Stimulated activated naive CD8-positive, alpha-beta T cell treated with anti-CD3 and anti-CD28 coated beads, Interleukin-15, Interleukin-2, amounts not matched to agents 100 ng/mL and 50 ng/mL, for 24 hours (primary cell): ENCODE measurements around the gene CNOT1.

Source experiments
- H3K27ac Mint-ChIP-seq: one replicate; pipeline ENCODE4 v1.8.0; 2021; ENCODE audit warnings: mild to moderate bottlenecking, mixed read lengths
- H3K27me3 Mint-ChIP-seq: one replicate; pipeline ENCODE4 v1.8.0; 2021; ENCODE audit warnings: mixed read lengths
- H3K36me3 Mint-ChIP-seq: one replicate; pipeline ENCODE4 v1.8.0; 2021; ENCODE audit warnings: low read depth, mixed read lengths
- H3K4me1 Mint-ChIP-seq: one replicate; pipeline ENCODE4 v1.8.0; 2021; ENCODE audit warnings: low read depth, mixed read lengths
- H3K4me3 Mint-ChIP-seq: one replicate; pipeline ENCODE4 v1.8.0; 2021; ENCODE audit warnings: mild to moderate bottlenecking, mixed read lengths
- H3K9me3 Mint-ChIP-seq: one replicate; pipeline ENCODE4 v1.8.0; 2021; ENCODE audit warnings: mixed read lengths

The CNOT1 gene

GRCh38 chr16:58530179-58530578, 99.4 kb downstream of the CNOT1 start:
- Mint-ChIP-seq H3K4me1 (no peaks in the 10 kb centered on the region), H3K27me3 (no peaks in the 10 kb centered on the region), H3K9me3 (no peaks in the 10 kb centered on the region), H3K36me3 (peaks cover 79% of the 10 kb centered on the region), H3K4me3 (no peak overlapping the region), H3K27ac (no peak overlapping the region)

DNA sequence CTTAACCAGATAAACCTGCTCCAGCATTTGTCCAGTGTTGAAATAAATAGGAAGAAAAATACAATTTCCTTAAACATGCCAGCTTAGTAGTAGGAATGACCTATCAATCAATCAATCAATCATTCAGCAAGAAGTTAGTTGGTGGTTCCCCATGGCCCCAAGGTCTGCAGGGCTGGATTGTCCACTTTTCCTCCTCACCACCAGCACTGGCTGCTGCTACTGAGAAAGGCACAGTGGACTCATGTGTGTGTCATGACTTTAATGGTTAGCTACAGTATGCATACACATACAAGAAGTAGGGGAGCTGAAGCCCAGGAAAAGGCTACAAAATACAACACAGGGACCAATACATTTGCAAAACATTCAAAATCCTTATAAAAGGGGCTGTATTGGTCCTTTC, 109.9 kb downstream of the CNOT1 start:
- no peak overlapping the region for H3K4me3 Mint-ChIP-seq
- peaks cover 31% of the 10 kb centered on the region for H3K4me1 Mint-ChIP-seq
- no peaks in the 10 kb centered on the region for H3K27me3 Mint-ChIP-seq

GRCh38 chr16:58518980-58519368, 110.7 kb downstream of the CNOT1 start:
- H3K27me3 Mint-ChIP-seq, result no peaks in the 10 kb centered on the region
- no peak overlapping the region for H3K4me3 Mint-ChIP-seq
- no peak overlapping the region for H3K27ac Mint-ChIP-seq
- H3K9me3 Mint-ChIP-seq, result no peaks in the 10 kb centered on the region
- H3K4me1 Mint-ChIP-seq, result peaks cover 34% of the 10 kb centered on the region
- H3K36me3 Mint-ChIP-seq, result peaks cover 70% of the 10 kb centered on the region

More for the DNA sequence above, 109.9 kb downstream of the CNOT1 start:
- no peaks in the 10 kb centered on the region for H3K9me3 Mint-ChIP-seq
- peaks cover 74% of the 10 kb centered on the region for H3K36me3 Mint-ChIP-seq
- H3K27ac Mint-ChIP-seq, result peak overlapping the region; percentile 31

DNA sequence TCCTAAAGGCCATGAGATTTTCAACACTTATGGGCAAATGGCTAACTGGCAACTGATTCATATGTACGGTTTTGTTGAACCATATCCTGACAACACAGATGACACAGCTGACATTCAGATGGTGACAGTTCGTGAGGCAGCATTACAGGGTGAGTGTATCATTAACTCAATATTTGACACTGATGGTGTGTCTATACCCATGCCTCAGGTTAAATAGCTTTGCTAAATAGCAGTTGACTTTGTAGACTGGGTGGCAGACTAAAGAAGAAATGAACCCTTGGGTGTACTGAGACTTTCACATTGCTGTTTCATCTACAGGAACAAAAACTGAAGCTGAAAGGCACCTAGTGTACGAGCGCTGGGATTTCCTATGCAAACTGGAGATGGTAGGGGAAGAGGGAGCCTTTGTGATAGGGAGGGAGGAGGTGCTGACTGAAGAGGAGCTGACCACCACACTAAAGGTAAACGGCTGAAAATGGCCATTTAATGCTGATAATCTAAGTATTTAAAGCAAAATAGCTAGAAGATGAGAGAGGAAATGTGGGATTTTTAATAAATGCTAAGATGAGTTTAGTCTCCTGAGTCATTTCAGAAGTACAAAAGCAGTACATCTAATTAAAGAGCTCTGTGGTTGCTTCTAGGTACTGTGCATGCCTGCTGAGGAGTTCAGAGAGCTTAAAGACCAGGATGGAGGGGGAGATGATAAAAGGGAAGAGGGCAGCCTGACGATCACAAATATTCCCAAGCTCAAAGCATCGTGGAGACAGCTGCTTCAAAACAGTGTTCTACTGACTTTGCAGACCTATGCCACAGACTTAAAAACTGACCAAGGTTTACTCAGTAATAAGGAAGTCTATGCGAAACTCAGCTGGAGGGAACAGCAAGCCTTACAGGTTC, 111.3 kb downstream of the CNOT1 start:
- H3K27ac Mint-ChIP-seq, result peak overlapping the region; percentile 63
- H3K4me1 Mint-ChIP-seq, result peaks cover 40% of the 10 kb centered on the region
- no peaks in the 10 kb centered on the region for H3K9me3 Mint-ChIP-seq
- peaks cover 68% of the 10 kb centered on the region for H3K36me3 Mint-ChIP-seq
- H3K27me3 Mint-ChIP-seq, result no peaks in the 10 kb centered on the region
- peak overlapping the region; percentile 37 for H3K4me3 Mint-ChIP-seq

GRCh38 chr16:58516768-58517107, 112.9 kb downstream of the CNOT1 start:
- H3K27me3 Mint-ChIP-seq, result no peaks in the 10 kb centered on the region
- peaks cover 47% of the 10 kb centered on the region for H3K4me1 Mint-ChIP-seq
- H3K4me3 Mint-ChIP-seq, result peak overlapping the region; percentile 90
- H3K27ac Mint-ChIP-seq, result peak overlapping the region; percentile 29
- H3K9me3 Mint-ChIP-seq, result no peaks in the 10 kb centered on the region
- peaks cover 56% of the 10 kb centered on the region for H3K36me3 Mint-ChIP-seq

GRCh38 chr16:58515871-58516767, 113.5 kb downstream of the CNOT1 start:
- no peaks in the 10 kb centered on the region for H3K27me3 Mint-ChIP-seq
- peak overlapping the region; percentile 90 for H3K4me3 Mint-ChIP-seq
- peaks cover 51% of the 10 kb centered on the region for H3K36me3 Mint-ChIP-seq
- no peaks in the 10 kb centered on the region for H3K9me3 Mint-ChIP-seq
- H3K27ac Mint-ChIP-seq, result peak overlapping the region; percentile 61
- H3K4me1 Mint-ChIP-seq, result peaks cover 47% of the 10 kb centered on the region

- H3K36me3 Mint-ChIP-seq, result peaks cover 42% of the 10 kb centered on the region
Measured at GRCh38 chr16:58515125-58515870, 114.3 kb downstream of the CNOT1 start, which contains the start of gene SETD6. Gene SETD6 (plus strand): TSS chr16:58515517. CDS start chr16:58515538, 21 bp downstream.

DNA sequence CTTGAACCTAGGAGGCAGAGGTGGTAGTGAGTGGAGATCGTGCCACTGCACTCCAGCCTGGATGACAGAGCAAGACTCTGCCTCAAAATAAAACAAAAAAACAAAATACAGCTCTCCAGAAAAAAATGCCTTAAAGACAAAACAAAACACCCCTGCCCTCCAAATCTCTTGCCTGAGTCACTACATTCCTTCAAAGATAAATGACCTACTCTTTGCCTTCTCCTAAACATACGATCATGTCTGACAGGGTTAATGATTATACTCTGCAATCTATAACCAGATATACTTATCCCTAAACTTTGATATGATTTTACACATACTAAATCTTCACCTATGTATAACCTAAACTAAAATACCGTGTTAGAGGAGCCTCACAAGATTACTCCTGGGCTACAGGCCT, 115.8 kb downstream of the CNOT1 start:
- Mint-ChIP-seq H3K36me3 (peaks cover 31% of the 10 kb centered on the region), H3K4me3 (peak overlapping the region; percentile 64), H3K27ac (peak overlapping the region; percentile 14), H3K4me1 (peaks cover 41% of the 10 kb centered on the region), H3K9me3 (no peaks in the 10 kb centered on the region), H3K27me3 (no peaks in the 10 kb centered on the region)

More at GRCh38 chr16:58515125-58515870, 114.3 kb downstream of the CNOT1 start, which contains the start of gene SETD6:
- Mint-ChIP-seq H3K4me1 (peaks cover 47% of the 10 kb centered on the region), H3K9me3 (no peaks in the 10 kb centered on the region), H3K27me3 (no peaks in the 10 kb centered on the region), H3K27ac (peak within 1 kb of the TSS; percentile 86), H3K4me3 (peak within 1 kb of the TSS; percentile 90)

DNA sequence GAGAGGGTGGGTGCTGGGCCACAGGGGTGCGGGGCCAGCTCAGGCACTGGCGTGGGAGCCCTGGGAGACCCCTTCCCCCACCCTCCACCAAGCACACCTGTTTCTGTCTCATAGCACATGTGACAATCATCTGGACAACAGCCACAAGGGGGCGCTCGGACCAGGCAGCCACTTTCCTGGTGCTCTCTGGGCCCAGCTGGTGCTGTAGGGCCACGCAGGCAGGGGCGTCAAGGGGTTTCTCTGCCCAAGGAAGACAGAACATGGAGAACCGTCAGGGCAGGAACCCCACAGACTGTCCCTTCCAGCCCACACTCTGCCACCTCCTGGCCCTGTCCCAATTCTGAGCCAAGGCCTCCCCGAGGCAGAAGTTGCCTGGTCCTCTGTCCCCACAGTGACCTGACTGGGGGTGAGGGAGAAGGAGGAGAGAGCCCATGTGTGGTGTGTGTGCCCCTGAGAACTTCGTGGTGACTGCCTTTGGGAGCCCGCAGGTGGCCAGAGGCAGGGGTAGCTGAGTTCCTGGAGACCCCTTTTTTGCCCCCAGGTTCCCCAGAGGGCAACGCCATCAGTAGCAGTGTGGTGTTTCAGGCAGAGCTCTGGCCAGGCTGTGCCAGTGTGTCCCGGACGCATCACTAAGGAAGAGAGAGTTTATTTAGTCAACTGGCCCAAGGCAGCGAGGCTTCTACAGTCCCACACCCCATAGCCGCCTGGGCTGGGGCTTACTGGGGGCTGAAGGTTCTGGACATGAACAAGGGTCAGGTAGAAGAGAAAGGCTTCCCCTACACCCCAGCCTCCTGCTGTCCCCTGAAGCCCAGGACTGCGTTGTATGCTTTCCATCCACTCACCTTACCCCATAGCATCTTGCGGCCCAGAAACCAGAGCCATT, 117.5 kb downstream of the CNOT1 start:
- no peak overlapping the region for H3K27ac Mint-ChIP-seq
- H3K27me3 Mint-ChIP-seq, result no peaks in the 10 kb centered on the region
- no peaks in the 10 kb centered on the region for H3K9me3 Mint-ChIP-seq
- peaks cover 31% of the 10 kb centered on the region for H3K4me1 Mint-ChIP-seq
- H3K36me3 Mint-ChIP-seq, result peaks cover 17% of the 10 kb centered on the region
- no peak overlapping the region for H3K4me3 Mint-ChIP-seq

DNA sequence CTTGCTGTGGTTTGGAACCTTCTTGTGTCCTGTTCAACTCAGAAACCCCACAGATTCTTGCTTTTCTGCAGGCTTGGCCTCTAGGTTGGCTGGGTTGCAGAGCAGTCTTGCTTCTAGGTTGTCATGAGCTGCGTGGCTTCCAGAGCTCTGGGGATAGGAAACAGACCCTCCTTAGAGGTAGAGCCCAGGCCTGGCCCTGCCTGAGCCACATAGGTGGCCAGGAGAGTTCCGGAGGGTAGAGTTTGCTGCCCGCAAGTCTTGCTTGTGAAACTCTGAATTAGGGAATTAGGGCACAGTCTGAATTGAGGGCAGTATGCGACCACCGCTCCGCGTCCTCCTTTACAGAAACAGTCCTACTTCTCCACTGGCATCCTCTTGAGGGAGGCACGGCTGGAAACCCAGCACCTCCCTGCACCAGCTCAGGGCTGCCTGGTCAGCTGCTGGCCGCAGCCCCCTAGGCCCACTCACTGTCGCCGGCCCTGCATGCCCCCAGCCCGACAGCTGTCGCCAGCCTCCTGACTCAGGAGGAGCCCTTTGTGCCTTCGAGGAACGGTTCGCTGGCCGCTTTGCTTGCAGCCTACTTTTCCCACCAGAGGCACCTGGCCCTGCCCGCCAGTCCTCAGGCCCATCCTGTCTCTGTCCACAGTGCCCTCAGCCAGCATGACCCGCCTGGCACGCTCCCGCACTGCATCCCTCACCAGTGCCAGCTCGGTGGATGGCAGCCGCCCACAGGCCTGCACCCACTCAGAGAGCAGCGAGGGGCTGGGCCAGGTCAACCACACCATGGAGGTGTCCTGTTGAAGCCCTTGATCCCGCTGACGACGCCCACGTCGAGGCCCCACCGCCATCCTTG, 118.6 kb downstream of the CNOT1 start:
- no peak overlapping the region for H3K27ac Mint-ChIP-seq
- peaks cover 10% of the 10 kb centered on the region for H3K36me3 Mint-ChIP-seq
- H3K9me3 Mint-ChIP-seq, result no peaks in the 10 kb centered on the region
- peaks cover 20% of the 10 kb centered on the region for H3K4me1 Mint-ChIP-seq
- no peak overlapping the region for H3K4me3 Mint-ChIP-seq
- H3K27me3 Mint-ChIP-seq, result no peaks in the 10 kb centered on the region

GRCh38 chr16:58510097-58510775, 119.4 kb downstream of the CNOT1 start:
- H3K9me3 Mint-ChIP-seq, result no peaks in the 10 kb centered on the region
- peaks cover 20% of the 10 kb centered on the region for H3K4me1 Mint-ChIP-seq
- no peak overlapping the region for H3K4me3 Mint-ChIP-seq
- peaks cover 10% of the 10 kb centered on the region for H3K36me3 Mint-ChIP-seq
- no peaks in the 10 kb centered on the region for H3K27me3 Mint-ChIP-seq
- H3K27ac Mint-ChIP-seq, result no peak overlapping the region

DNA sequence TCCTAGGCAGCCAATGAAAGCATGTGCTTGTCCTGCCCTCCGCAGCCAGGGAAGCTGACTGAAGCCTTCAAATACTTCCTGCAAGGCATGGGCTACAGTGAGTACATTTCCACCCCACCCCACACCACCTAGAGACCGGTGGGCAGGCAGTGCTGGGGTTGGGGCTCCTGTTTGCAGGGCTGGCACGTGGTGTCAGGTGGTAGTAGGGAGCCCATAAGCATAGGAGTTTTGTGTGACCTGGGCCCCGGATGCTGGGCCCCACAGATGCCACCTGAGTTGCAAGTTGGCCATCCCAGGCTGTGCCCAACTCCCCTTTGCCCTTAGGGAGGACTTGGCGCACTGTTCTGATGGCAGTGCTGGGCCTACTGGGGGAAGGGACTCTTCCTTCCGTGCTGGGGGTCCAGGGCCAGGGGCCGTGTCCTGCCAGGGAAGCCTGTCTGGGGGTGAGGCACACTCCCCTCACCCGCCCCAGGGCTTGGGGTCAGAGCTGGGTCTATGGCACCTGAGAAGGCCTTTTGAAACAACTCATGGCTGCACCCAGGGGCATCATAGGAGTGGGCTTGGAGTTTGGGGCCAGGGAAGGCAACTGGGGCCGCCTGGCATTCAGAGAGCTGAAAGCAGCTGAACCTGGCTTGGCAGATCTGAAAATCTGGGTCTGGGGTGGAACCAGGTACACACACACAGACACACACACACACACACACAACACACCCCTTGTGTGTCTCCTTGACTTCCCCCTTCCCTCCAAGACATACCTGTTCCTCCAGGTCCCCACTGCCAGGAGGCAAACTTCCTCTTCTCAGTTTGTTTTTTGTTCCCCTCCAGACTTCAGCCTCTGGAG, 120.2 kb downstream of the CNOT1 start:
- H3K4me1 Mint-ChIP-seq, result peaks cover 14% of the 10 kb centered on the region
- H3K27ac Mint-ChIP-seq, result no peak overlapping the region
- H3K36me3 Mint-ChIP-seq, result peaks cover 4% of the 10 kb centered on the region
- no peaks in the 10 kb centered on the region for H3K27me3 Mint-ChIP-seq
- no peaks in the 10 kb centered on the region for H3K9me3 Mint-ChIP-seq
- H3K4me3 Mint-ChIP-seq, result no peak overlapping the region
